GM19463 (cell line): ENCODE results near the gene MCU.
"Not testable (repeated sequence)": the region's sequence is repeated elsewhere in the genome, so short reads cannot be mapped to it uniquely, and the experiment has no call there.

Experiments
- ATAC-seq: cut with Tn5 transposase; IDR thresholded peaks from one replicate; pipeline ENCODE4 v1.9.1; 2021; ENCODE audit warnings: mild to moderate bottlenecking, moderate library complexity; ENCODE audit not compliant: unreplicated experiment

MCU gene

GRCh38 chr10:72691863-72692743 lies at the start of gene MCU:
Gene MCU, plus strand, starts transcription at chr10:72692143. Its CDS starts 9 bp downstream, at chr10:72692152.
- peak; percentile 95 for ATAC-seq

GRCh38 chr10:72642318-72642717 lies 49.6 kb upstream of the MCU start:
- no peak for ATAC-seq

GRCh38 chr10:72645263-72645858 lies 46.6 kb upstream of the MCU start:
- no peak for ATAC-seq

- not testable (repeated sequence) for ATAC-seq
These were observed 45.0 kb upstream of the MCU start for GRCh38 chr10:72646971-72647370.

GRCh38 chr10:72648301-72648700 lies 43.6 kb upstream of the MCU start:
- ATAC-seq, result no peak

- ATAC-seq, result no peak
These were observed 42.7 kb upstream of the MCU start for GRCh38 chr10:72649291-72649690.

- ATAC-seq, result no peak
These were observed 38.4 kb upstream of the MCU start for GRCh38 chr10:72653383-72654096.

GRCh38 chr10:72654720-72655119 lies 37.2 kb upstream of the MCU start:
- no peak for ATAC-seq

GRCh38 chr10:72658696-72659400 lies 33.1 kb upstream of the MCU start:
- no peak for ATAC-seq

GRCh38 chr10:72659694-72660093 lies 32.2 kb upstream of the MCU start:
- no peak for ATAC-seq

- no peak for ATAC-seq
These were observed 31.7 kb upstream of the MCU start for GRCh38 chr10:72660220-72660619.

GRCh38 chr10:72661431-72661830 lies 30.5 kb upstream of the MCU start:
- no peak for ATAC-seq

- ATAC-seq, result no peak
These were observed 28.0 kb upstream of the MCU start for GRCh38 chr10:72663971-72664370.

- no peak for ATAC-seq
These were observed 26.0 kb upstream of the MCU start for GRCh38 chr10:72665925-72666324.

- no peak for ATAC-seq
These were observed 24.6 kb upstream of the MCU start for GRCh38 chr10:72667207-72667864.

GRCh38 chr10:72673280-72673679 lies 18.7 kb upstream of the MCU start:
- ATAC-seq, result no peak

- ATAC-seq, result not testable (repeated sequence)
These were observed 17.8 kb upstream of the MCU start for GRCh38 chr10:72674174-72674573.

- no peak for ATAC-seq
These were observed 12.1 kb upstream of the MCU start for GRCh38 chr10:72679838-72680241.

GRCh38 chr10:72682638-72683037 lies 9.3 kb upstream of the MCU start:
- ATAC-seq, result no peak

GRCh38 chr10:72685264-72685921 lies 6.5 kb upstream of the MCU start:
- no peak for ATAC-seq
